ENCODE measurements around the gene MAP7. TPM values are rescaled to one million over a fixed set of nuclear protein-coding genes. Genes with fewer than 3 reads are reported as not detected.
"Not testable (repeated sequence)": the region's sequence is repeated elsewhere in the genome, so short reads cannot be mapped to it uniquely, and the experiment has no call there.

MAP7 gene
- polyA plus RNA-seq, 1 donor from 2014 or later, result 5.1 TPM

- no peaks in the 10 kb centered on the region for H3K79me2 ChIP-seq (replicated peaks; ENCODE audit: insufficient read depth, low read length)
- H3F3A ChIP-seq (ENCODE audit: insufficient read depth, low read length, poor library complexity, severe bottlenecking), result no peaks in the 10 kb centered on the region
- no peaks in the 10 kb centered on the region for H4K20me1 ChIP-seq (ENCODE audit: insufficient read depth)
- TF ChIP-seq EZH2 (IDR thresholded peaks at IDR 0.05; ENCODE audit: borderline replicate concordance, insufficient read depth, low read length, poor library complexity, severe bottlenecking) (no peak), REST (IDR thresholded peaks at IDR 0.05; ENCODE audit: borderline replicate concordance) (no peak)
- no peaks in the 10 kb centered on the region for H3K9me3 ChIP-seq (ENCODE audit: low read length)
- no peak overlapping the region for H3K27ac ChIP-seq (ENCODE audit: low read length)
- no peaks in the 10 kb centered on the region for H3K27me3 ChIP-seq (ENCODE audit: insufficient read depth, low read depth, low read length)
- no peak overlapping the region for H3K9ac ChIP-seq (ENCODE audit: low read length)
- no peak overlapping the region for H2AFZ ChIP-seq (ENCODE audit: low read depth, low read length)
- no peak overlapping the region for H3K4me2 ChIP-seq (ENCODE audit: low read length)
- H3K9me2 ChIP-seq (ENCODE audit: insufficient read depth, low read length), result no peaks in the 10 kb centered on the region
- H3K36me3 ChIP-seq (ENCODE audit: insufficient read depth, low read length), result no peaks in the 10 kb centered on the region
- H3K4me3 ChIP-seq (ENCODE audit: low read length), result no peak overlapping the region
These were observed 41.4 kb upstream of the MAP7 start for GRCh38 chr6:136591617-136592016.

- not testable (repeated sequence) for H3K4me3 ChIP-seq (ENCODE audit: low read length); H3K79me2 ChIP-seq (replicated peaks; ENCODE audit: insufficient read depth, low read length); H3K36me3 ChIP-seq (ENCODE audit: insufficient read depth, low read length); H4K20me1 ChIP-seq (ENCODE audit: insufficient read depth); H3F3A ChIP-seq (ENCODE audit: insufficient read depth, low read length, poor library complexity, severe bottlenecking); H2AFZ ChIP-seq (ENCODE audit: low read depth, low read length); H3K9me2 ChIP-seq (ENCODE audit: insufficient read depth, low read length); H3K9me3 ChIP-seq (ENCODE audit: low read length); H3K9ac ChIP-seq (ENCODE audit: low read length); H3K27ac ChIP-seq (ENCODE audit: low read length); H3K4me2 ChIP-seq (ENCODE audit: low read length); H3K27me3 ChIP-seq (ENCODE audit: insufficient read depth, low read depth, low read length)
These were observed 40.6 kb upstream of the MAP7 start for GRCh38 chr6:136590846-136591245.

GRCh38 chr6:136587527-136587926 lies 37.3 kb upstream of the MAP7 start:
- H3K9me3 ChIP-seq (ENCODE audit: low read length), result no peaks in the 10 kb centered on the region
- H3K27ac ChIP-seq (ENCODE audit: low read length), result no peak overlapping the region
- no peak overlapping the region for H3K4me3 ChIP-seq (ENCODE audit: low read length)
- no peaks in the 10 kb centered on the region for H3K79me2 ChIP-seq (replicated peaks; ENCODE audit: insufficient read depth, low read length)
- H3K27me3 ChIP-seq (ENCODE audit: insufficient read depth, low read depth, low read length), result no peaks in the 10 kb centered on the region
- H3K9ac ChIP-seq (ENCODE audit: low read length), result no peak overlapping the region
- no peak overlapping the region for H3K4me2 ChIP-seq (ENCODE audit: low read length)
- no peaks in the 10 kb centered on the region for H4K20me1 ChIP-seq (ENCODE audit: insufficient read depth)
- no peak overlapping the region for H2AFZ ChIP-seq (ENCODE audit: low read depth, low read length)
- no peaks in the 10 kb centered on the region for H3F3A ChIP-seq (ENCODE audit: insufficient read depth, low read length, poor library complexity, severe bottlenecking)
- no peaks in the 10 kb centered on the region for H3K9me2 ChIP-seq (ENCODE audit: insufficient read depth, low read length)
- H3K36me3 ChIP-seq (ENCODE audit: insufficient read depth, low read length), result no peaks in the 10 kb centered on the region
- TF ChIP-seq REST (IDR thresholded peaks at IDR 0.05; ENCODE audit: borderline replicate concordance) (no peak), CTCF (IDR thresholded peaks at IDR 0.05; ENCODE audit: poor library complexity, severe bottlenecking) (no peak), POLR2AphosphoS5 (IDR thresholded peaks at IDR 0.05) (no peak), MXI1 (conservative IDR thresholded peaks at IDR 0.05; ENCODE audit: poor library complexity, severe bottlenecking) (no peak), RAD21 (conservative IDR thresholded peaks at IDR 0.05) (no peak), SMC3 (conservative IDR thresholded peaks at IDR 0.05; ENCODE audit: poor library complexity) (no peak), TAF1 (IDR thresholded peaks at IDR 0.05; ENCODE audit: low read depth) (no peak), EP300 (conservative IDR thresholded peaks at IDR 0.05; ENCODE audit: poor library complexity, severe bottlenecking) (no peak), EZH2 (IDR thresholded peaks at IDR 0.05; ENCODE audit: borderline replicate concordance, insufficient read depth, low read length, poor library complexity, severe bottlenecking) (no peak)

Data from neural cell (in vitro differentiated cells).